Measurements from ENCODE around the gene PGAM2.
"Not testable (repeated sequence)": the region's sequence is repeated elsewhere in the genome, so short reads cannot be mapped to it uniquely, and the experiment has no call there.

The PGAM2 gene

GRCh38 chr7:44018857-44019807, 46.2 kb downstream of the PGAM2 start:
- peak; percentile 95 for DNase-seq

GRCh38 chr7:44015090-44015489, 50.3 kb downstream of the PGAM2 start:
- DNase-seq, result not testable (repeated sequence)

All from NCI-H2107 (cell line).